NOMO-1 treated with dmso at 0.1 percent for 144 hours (cell line): ENCODE data around the gene ZNF614.
"Not testable (repeated sequence)": the region's sequence is repeated elsewhere in the genome, so short reads cannot be mapped to it uniquely, and the experiment has no call there.

Experiments
- DNase-seq: peaks from one replicate; lab custom pipeline; 2025; ENCODE audit not compliant: unreplicated experiment; lab: John Stamatoyannopoulos, UW

Gene ZNF614

GRCh38 chr19:52028027-52028779 lies at the start of gene ZNF614:
ZNF614 (minus strand) TSS chr19:52028379; CDS start chr19:52025745, 2,634 bp downstream.
- peak; percentile 80 for DNase-seq

DNA sequence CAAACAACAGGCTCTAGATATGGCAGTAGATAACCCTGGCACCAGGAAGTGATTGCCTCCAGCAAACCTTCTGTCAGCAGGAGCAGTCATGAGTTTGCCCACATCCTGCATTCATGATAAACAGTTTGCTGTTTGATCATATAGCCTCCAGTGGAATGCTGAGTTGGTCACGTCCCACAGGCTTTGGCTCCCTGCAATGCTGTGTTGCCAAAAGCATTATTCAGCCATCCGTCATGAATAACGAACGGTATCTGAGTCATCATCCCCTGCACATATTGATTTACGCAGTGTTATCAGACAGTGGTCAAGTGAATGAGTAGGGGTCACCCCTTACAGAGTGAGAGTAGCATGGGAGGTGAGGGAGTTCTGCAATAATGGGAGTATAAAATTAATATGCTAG lies 42.3 kb upstream of the ZNF614 start:
- DNase-seq = no peak

GRCh38 chr19:52069653-52070052 lies 41.5 kb upstream of the ZNF614 start:
- no peak for DNase-seq

GRCh38 chr19:52066258-52066863 lies 38.2 kb upstream of the ZNF614 start:
- no peak for DNase-seq

DNA sequence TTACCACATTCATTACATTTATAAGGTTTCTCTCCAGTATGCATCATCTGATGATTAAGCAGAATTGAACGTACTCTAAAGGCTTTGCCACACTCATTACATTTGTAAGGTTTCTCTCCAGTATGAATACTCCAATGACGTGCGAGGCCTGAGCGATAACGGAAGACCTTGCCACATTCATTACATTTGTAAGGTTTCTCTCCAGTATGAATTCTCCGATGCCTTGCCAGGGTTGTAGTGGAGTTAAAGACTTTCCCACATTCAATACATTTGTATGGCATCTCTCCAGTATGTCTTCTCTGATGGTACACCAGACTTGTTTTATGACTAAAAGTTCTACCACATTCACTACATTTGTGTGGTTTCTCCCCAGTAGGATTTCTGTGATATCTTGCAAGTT lies 37.2 kb upstream of the ZNF614 start:
- DNase-seq = no peak

DNA sequence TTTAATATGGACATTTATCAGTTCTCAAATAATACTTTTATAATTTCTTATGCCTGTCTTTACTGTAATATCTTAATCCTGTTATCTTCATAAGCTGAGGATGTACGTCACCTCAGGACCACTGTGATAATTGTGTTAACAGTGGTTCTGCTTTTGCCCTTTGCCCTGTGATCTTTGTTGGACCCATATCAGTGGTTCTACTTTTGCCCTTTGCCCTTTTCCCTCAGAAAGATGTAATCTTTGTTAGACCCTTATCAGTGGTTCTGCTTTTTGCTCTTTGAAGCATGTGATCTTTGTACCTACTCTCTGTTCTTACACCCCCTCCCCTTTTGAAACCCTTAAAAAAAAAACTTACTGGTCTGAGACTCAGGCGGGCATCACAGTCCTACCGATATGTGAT lies 28.3 kb upstream of the ZNF614 start:
- not testable (repeated sequence) for DNase-seq

DNA sequence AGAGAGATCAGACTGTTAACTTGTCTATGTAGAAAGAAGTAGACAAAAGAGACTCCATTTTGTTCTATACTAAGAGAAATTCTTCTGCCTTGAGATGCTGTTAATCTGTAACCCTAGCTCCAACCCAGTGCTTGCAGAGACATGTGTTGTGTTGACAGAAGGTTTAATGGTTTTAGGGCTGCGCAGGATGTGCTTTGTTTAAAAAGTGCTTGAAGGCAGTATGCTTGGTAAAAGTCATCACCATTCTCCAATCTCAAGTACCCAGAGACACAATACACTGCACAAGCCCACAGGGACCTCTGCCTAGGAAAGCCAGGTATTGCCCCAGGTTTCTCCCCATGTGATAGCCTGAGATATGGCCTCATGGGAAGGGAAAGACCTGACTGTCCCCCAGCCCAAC lies 23.6 kb upstream of the ZNF614 start:
- DNase-seq = not testable (repeated sequence)

- peak; percentile 93 for DNase-seq
Measured at GRCh38 chr19:52048555-52049501, 20.6 kb upstream of the ZNF614 start, which contains the start of gene ZNF432. ZNF432 (minus strand) TSS chr19:52048838; CDS start chr19:52046868, 1,970 bp downstream.

DNA sequence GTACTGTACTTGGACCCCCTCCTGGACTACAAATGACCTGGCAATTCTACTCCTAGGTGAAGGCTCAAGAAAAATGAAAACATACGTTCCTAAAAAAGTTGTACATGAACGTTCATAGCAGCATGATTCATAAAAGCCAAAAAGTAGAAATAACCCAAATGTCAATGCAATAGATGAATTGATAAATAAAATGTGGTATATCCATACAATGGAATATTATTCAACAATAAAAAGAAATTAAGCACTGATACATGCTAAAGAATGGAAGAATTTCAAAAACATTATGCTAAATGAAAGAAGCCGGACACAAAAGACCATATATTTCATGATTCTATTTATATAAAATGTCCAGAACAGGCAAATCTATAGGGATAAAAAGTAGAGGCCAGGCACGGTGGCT lies 11.0 kb upstream of the ZNF614 start:
- no peak for DNase-seq

DNA sequence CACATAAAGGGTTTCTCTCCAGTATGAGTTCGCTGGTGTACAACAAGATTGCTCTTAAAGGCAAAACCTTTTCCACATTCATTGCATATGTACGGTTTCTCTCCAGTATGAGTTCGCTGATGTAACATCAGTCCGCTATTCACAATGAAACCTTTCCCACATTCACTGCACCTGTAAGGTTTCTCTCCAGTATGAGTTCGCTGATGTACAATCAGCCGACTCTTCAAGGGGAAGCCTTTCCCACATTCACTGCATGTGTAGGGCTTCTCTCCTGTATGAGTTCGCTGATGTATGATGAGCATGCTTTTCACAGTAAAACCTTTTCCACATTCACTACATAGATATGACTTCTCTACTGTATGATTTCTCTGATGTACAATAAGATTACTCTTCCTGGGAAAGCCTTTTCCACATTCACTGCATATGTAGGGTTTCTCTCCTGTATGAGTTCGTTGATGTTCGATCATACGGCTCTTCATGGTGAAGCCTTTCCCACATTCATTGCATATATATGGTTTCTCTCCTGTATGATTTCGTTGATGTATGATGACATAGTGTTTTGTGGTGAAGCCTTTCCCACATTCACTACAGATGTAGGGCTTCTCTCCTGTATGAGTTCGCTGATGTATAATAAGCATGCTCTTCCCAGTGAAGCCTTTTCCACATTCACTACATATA lies 6.0 kb upstream of the ZNF614 start:
- no peak for DNase-seq

DNA sequence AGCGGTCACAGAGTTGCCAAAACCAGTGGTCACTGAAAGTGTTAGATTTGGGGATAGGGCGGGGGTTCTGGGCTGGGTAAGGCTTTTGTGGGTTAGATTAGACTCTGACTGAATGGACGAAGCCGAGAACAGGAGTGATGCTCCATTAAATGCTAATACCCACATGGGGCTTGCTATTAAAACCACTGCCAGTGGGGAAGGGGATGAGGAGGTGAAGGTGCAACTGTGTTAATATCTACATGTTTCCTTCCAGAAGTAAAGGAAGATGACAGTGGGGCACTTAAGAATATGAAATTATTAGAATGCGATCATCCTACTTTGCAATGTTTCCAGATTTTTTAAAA lies 573 bp upstream of the ZNF614 start:
- peak; percentile 27 for DNase-seq

DNA sequence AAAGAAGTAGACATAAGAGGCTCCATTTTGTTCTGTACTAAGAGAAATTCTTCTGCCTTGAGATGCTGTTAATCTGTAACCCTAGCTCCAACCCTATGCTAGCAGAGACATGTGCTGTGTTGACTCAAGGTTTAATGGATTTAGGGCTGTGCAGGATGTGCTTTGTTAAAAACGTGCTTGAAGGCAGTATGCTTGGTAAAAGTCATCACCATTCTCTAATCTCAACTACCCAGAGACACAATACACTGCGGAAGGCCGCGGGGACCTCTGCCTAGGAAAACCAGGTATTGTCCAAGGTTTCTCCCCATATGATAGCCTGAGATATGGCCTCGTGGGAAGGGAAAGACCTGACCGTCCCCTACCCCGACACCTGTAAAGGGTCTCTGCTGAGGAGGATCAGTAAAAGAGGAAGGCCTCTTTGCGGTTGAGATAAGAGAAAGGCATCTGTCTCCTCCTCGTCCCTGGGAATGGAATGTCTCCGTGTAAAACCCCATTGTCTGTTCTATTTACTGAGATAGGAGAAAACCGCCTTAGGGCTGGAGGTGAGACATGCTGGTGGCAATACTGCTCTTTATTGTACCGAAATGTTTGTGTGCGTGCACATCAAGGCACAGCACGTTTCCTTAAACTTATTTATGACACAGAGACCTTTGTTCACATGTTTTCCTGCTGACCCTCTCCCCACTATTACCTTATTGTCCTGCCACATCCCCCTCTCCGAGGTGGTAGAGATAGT lies 1.8 kb downstream of the ZNF614 start:
- not testable (repeated sequence) for DNase-seq

GRCh38 chr19:52024478-52024877 lies 3.7 kb downstream of the ZNF614 start:
- DNase-seq = not testable (repeated sequence)

GRCh38 chr19:52022193-52022592 lies 6.0 kb downstream of the ZNF614 start:
- DNase-seq = no peak

GRCh38 chr19:52020506-52020905 lies 7.7 kb downstream of the ZNF614 start:
- DNase-seq = no peak

DNA sequence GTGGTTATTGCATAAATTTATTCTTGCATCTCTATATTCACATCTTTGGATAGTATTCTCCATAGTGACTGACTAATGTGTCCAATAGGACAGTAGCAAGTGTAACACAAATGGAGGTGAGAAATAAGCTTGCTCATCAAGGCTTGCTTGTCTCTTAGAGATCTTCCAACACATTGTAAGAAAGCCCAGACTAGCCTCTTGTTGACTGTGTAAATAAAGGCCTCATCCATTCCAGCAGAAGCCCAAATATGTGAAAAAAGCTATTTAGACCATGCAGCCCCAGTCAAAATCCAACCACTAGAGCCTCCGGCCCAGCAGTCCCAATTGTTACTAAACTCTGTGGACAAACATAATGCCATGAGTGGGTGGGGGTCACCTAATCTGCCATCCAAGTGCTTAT lies 17.5 kb downstream of the ZNF614 start:
- DNase-seq = no peak

GRCh38 chr19:52007806-52008557 lies 20.2 kb downstream of the ZNF614 start, which contains the start of gene ZNF615:
ZNF615 (minus strand) TSS chr19:52008211; CDS start chr19:52003711, 4,500 bp downstream.
- peak; percentile 71 for DNase-seq

- DNase-seq = no peak
Measured at GRCh38 chr19:52007451-52007805, 20.8 kb downstream of the ZNF614 start.

- DNase-seq = no peak
Measured at GRCh38 chr19:51994048-51994644, 34.0 kb downstream of the ZNF614 start.
